PC-3 (cell line): ENCODE measurements around the gene GRIN2C. TPM values are rescaled to one million over a fixed set of nuclear protein-coding genes. Genes with fewer than 3 reads are reported as not detected.

Source experiments
- ATAC-seq: fragments of 200-7000 bp; cut with Tn5 transposase; 2 replicates; pipeline ENCODE4 v1.9.1; 2020; ENCODE audit warnings: mild to moderate bottlenecking, moderate library complexity
- BruUV-seq: library from RNA; stranded (reverse); fragments of 400-500 nt; replicated peaks from 2 replicates; lab custom pipeline; 2021; lab: Mats Ljungman, UMichigan
- CTCF ChIA-PET: fragments of 300-600 bp; sonication (Branson Sonifier 250); formaldehyde crosslinking; loops from one replicate; lab custom pipeline; 2022; ENCODE audit warnings: antibody characterized with exemption; lab: Charles Lee
- POLR2A ChIA-PET: fragments of 300-600 bp; sonication (Branson Sonifier 250); formaldehyde crosslinking; loops from one replicate; lab custom pipeline; 2022; ENCODE audit warnings: antibody characterized with exemption; ENCODE audit not compliant: unreplicated experiment; lab: Charles Lee
- DNase-seq: peaks from one replicate; pipeline ENCODE4 v3.0.0-alpha.2; 2015
- H2AFZ ChIP-seq: fragments of 300-600 bp; sonication (generic); 2 replicates; pipeline ENCODE4 v1.6.0; 2016; ENCODE audit warnings: antibody characterized with exemption, low read length
- H3F3A ChIP-seq: fragments of 300-600 bp; sonication (generic); one replicate; pipeline ENCODE4 v1.6.0; 2017; ENCODE audit warnings: antibody characterized with exemption, low read length, control low read depth, mild to moderate bottlenecking; ENCODE audit not compliant: unreplicated experiment
- H3K27ac ChIP-seq: fragments of 300-600 bp; sonication (generic); 2 replicates; pipeline ENCODE4 v1.5.1; 2016; ENCODE audit warnings: mild to moderate bottlenecking, low read length
- H3K27me3 ChIP-seq: fragments of 300-600 bp; sonication (generic); 2 replicates; pipeline ENCODE4 v1.6.1; 2016; ENCODE audit warnings: low read length, mixed read lengths
- H3K36me3 ChIP-seq: fragments of 300-600 bp; sonication (generic); 2 replicates; pipeline ENCODE4 v1.6.1; 2016; ENCODE audit warnings: low read depth, mixed run types, low read length, mixed read lengths
- H3K4me1 ChIP-seq: fragments of 300-600 bp; sonication (generic); 2 replicates; pipeline ENCODE4 v1.5.1; 2016; ENCODE audit warnings: low read length; ENCODE audit not compliant: insufficient read depth
- H3K4me2 ChIP-seq: fragments of 300-600 bp; sonication (generic); 2 replicates; pipeline ENCODE4 v1.6.0; 2016; ENCODE audit warnings: low read length
- H3K4me3 ChIP-seq: fragments of 300-600 bp; sonication (generic); 2 replicates; pipeline ENCODE4 v1.5.1; 2016; ENCODE audit warnings: mild to moderate bottlenecking, low read length, mixed read lengths
- H3K79me2 ChIP-seq: fragments of 300-600 bp; sonication (generic); 2 replicates; pipeline ENCODE4 v1.6.1; 2017; ENCODE audit warnings: low read length, mixed read lengths
- H3K9ac ChIP-seq: fragments of 300-600 bp; sonication (generic); 2 replicates; pipeline ENCODE4 v1.6.0; 2016; ENCODE audit warnings: mild to moderate bottlenecking, low read length
- H3K9me2 ChIP-seq: fragments of 300-600 bp; sonication (generic); replicated peaks from 2 replicates; pipeline ENCODE4 v1.6.1; 2016; ENCODE audit warnings: mixed run types, low read length, mixed read lengths
- H3K9me3 ChIP-seq: fragments of 300-600 bp; sonication (generic); 2 replicates; pipeline ENCODE4 v1.6.1; 2016; ENCODE audit warnings: low read length, mixed read lengths
- H4K20me1 ChIP-seq: fragments of 300-600 bp; sonication (generic); 2 replicates; pipeline ENCODE4 v1.6.1; 2016; ENCODE audit warnings: low read length, mixed read lengths
- CTCF ChIP-seq: fragments of 300-600 bp; sonication (generic); conservative IDR thresholded peaks from 2 replicates; pipeline ENCODE4 v1.5.1; 2017; ENCODE audit warnings: antibody characterized with exemption, low read depth, mild to moderate bottlenecking, low read length
- EZH2 ChIP-seq: fragments of 300-600 bp; sonication (generic); IDR thresholded peaks from one replicate; pipeline ENCODE4 v1.6.1; 2017; ENCODE audit warnings: antibody characterized with exemption, mild to moderate bottlenecking, low read length; ENCODE audit not compliant: unreplicated experiment
- EZH2phosphoT487 ChIP-seq: fragments of 300-600 bp; sonication (generic); IDR thresholded peaks from 2 replicates; pipeline ENCODE4 v1.6.1; 2018; ENCODE audit warnings: mild to moderate bottlenecking, antibody characterized with exemption, low read length, borderline replicate concordance
- intact Hi-C: fragments of 100-400 bp; cut with micrococcal nuclease; formaldehyde crosslinking; loops from 2 replicates; pipeline ENCODE4 v1.9.0; 2023
- total RNA-seq: library from RNA; depleted of rRNA; stranded (reverse); fragments of >200 nt; gene quantifications from 2 replicates; pipeline ENCODE4 v1.2.3, GENCODE V29; 2014

The GRIN2C gene
- total RNA-seq, 1 experiment from 2014 or later = 0.04 TPM

- POLR2A ChIA-PET = interaction anchor here (0.6 kb wide), 1 partner anchor 640 kb away, joined by 3 read pairs; no protein-coding TSS in a partner anchor
- CTCF ChIA-PET = interaction anchor here (1.0 kb wide), 1 partner anchor 10 kb away, joined by 3 read pairs; no protein-coding TSS in a partner anchor
- Histone ChIP-seq H3F3A (no peaks in the 10 kb centered on the region), H3K79me2 (no peaks in the 10 kb centered on the region), H3K9ac (no peak overlapping the region), H4K20me1 (no peaks in the 10 kb centered on the region), H3K9me3 (no peaks in the 10 kb centered on the region), H3K27ac (no peak overlapping the region), H3K4me3 (no peak overlapping the region), H3K4me1 (no peaks in the 10 kb centered on the region), H2AFZ (no peak overlapping the region), H3K4me2 (no peak overlapping the region), H3K36me3 (no peaks in the 10 kb centered on the region), H3K27me3 (no peaks in the 10 kb centered on the region), H3K9me2 (no peaks in the 10 kb centered on the region)
- ATAC-seq = peak; percentile 82
- no TSS peak for BruUV-seq
- TF ChIP-seq EZH2phosphoT487 (no peak), CTCF (no peak), EZH2 (no peak)
- intact Hi-C loops = no loop called here
- peak; percentile 64 for DNase-seq
Observed at GRCh38 chr17:74833501-74834377, 25.9 kb downstream of the GRIN2C start.

- TF ChIP-seq EZH2 (no peak), CTCF (no peak), EZH2phosphoT487 (no peak)
- intact Hi-C loops = no loop called here
- no peaks in the 10 kb centered on the region for H3K9me2 ChIP-seq
- H3K27me3 ChIP-seq = no peaks in the 10 kb centered on the region
- H4K20me1 ChIP-seq = no peaks in the 10 kb centered on the region
- ChIA-PET CTCF (no interaction called here), POLR2A (no interaction called here)
- no peak overlapping the region for H3K27ac ChIP-seq
- no peak for DNase-seq
- no peaks in the 10 kb centered on the region for H3K9me3 ChIP-seq
- no peak overlapping the region for H3K4me2 ChIP-seq
- H3F3A ChIP-seq = no peaks in the 10 kb centered on the region
- H3K4me1 ChIP-seq = no peaks in the 10 kb centered on the region
- H2AFZ ChIP-seq = no peak overlapping the region
- BruUV-seq = no TSS peak
- no peak overlapping the region for H3K9ac ChIP-seq
- no peak overlapping the region for H3K4me3 ChIP-seq
- H3K79me2 ChIP-seq = no peaks in the 10 kb centered on the region
- H3K36me3 ChIP-seq = no peaks in the 10 kb centered on the region
- ATAC-seq = no peak
Observed at GRCh38 chr17:74832421-74832820, 27.3 kb downstream of the GRIN2C start.
